DLD1 (cell line): ENCODE results near the gene TINAG.

Experiments
- in situ Hi-C: cut with HindIII; loops from 2 replicates; pipeline ENCODE4 v1.10.0; 2017; ENCODE audit warnings: low sequenced_read_pairs

Gene TINAG

GRCh38 chr6:54415517-54415916 lies 107.3 kb downstream of the TINAG start:
- in situ Hi-C loops = no loop called here

DNA sequence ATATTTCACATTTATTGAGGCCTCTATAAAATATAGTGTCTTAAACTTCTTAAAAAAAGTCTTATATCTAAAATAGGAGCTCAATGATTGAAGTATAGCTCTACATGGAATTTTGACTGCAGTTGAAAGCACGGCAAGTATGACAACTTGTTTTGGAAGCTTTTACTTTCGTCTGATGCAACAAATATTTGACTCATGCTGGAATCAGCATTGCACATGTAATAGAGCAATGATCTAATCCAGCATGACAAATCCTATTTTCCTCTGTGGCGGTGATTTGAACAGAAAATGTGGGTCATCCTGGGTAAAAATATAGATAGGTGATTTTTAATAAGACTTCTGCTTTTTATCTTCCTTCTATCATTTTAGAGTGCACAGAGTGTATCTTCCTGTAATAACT lies 111.6 kb downstream of the TINAG start:
- in situ Hi-C loops = no loop called here

GRCh38 chr6:54426995-54427394 lies 118.8 kb downstream of the TINAG start:
- in situ Hi-C loops = no loop called here

GRCh38 chr6:54427396-54427937 lies 119.2 kb downstream of the TINAG start:
- in situ Hi-C loops = no loop called here

DNA sequence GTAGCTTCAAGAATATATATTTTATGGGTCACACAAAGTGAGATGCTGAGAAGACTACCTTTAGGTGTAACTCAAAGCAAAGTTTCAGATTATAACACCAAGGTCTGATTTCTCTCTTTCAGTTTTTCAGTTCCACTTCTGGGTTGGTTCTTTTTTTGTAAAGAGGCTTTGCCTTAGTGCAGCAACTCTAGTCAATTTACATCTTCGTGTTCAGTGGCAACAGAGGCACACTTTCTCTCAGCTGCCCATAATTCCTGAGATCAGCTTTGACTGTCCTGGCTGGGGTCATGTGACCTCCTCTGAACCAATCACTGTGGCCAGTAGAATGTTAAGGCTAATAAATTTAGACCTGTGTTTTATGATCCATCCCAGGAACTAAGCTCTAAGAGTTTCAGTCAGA lies 120.2 kb downstream of the TINAG start:
- in situ Hi-C loops = no loop called here

DNA sequence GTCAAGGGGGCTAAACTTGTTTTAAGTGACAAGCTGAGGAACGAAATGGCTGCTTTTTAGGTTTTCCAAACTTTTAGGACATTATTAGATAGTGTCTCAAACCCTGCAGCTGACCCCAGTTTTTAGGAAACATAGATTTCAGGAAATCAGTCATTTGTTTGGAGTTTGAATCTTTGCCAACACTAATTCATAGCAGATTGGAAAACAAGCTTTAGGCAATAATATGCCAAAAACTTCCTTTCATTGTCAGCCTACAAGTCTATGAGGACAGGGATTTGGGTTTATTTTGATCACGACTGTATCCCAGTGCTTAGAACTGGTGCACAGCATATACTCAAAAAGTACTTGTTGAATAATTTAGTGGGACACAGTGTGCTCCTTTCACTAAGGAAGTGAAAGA lies 123.2 kb downstream of the TINAG start:
- in situ Hi-C loops = no loop called here
